Measurements from ENCODE around the gene AKR1B1. TPM values are rescaled to one million over a fixed set of nuclear protein-coding genes. Genes with fewer than 3 reads are reported as not detected.

The AKR1B1 gene
- total and polyA plus RNA-seq, 2 of the 13 experiments (the other 11 are each of a cell fraction or from before 2014, with no cell fraction given) = 89.9 to 133 TPM

GRCh38 chr7:134452419-134452838 lies 6.5 kb downstream of the AKR1B1 start (continued):
- TF ChIP-seq NR2F6 (IDR thresholded peaks at IDR 0.05) = no peak
- no peak for TF ChIP-seq NR2F6 (CRISPR knock-in tag; IDR thresholded peaks at IDR 0.05)
- TF ChIP-seq HNRNPH1 (optimal IDR thresholded peaks at IDR 0.05; ENCODE audit: low read depth, low read length) = no peak

GRCh38 chr7:134451656-134452055 lies 7.2 kb downstream of the AKR1B1 start:
- DNase-seq (ENCODE audit: low spot score) = no peak
- H3K79me2 ChIP-seq (ENCODE audit: insufficient read depth, low read length) = peaks cover 10% of the 10 kb centered on the region
- no TSS peak for BruUV-seq (replicated peaks)
- no peaks in the 10 kb centered on the region for H3K9me3 ChIP-seq (ENCODE audit: low read length)
- H3K9ac ChIP-seq (ENCODE audit: insufficient read depth, low read depth, low read length) = no peak overlapping the region
- ATAC-seq = no peak
- TF ChIP-seq ZNF225 (CRISPR knock-in tag; IDR thresholded peaks at IDR 0.05) (no peak), ZNF776 (CRISPR knock-in tag; IDR thresholded peaks at IDR 0.05) (no peak), PTBP1 (IDR thresholded peaks at IDR 0.05; ENCODE audit: low read depth, low read length, poor library complexity, severe bottlenecking) (no peak), SP4 (CRISPR knock-in tag; IDR thresholded peaks at IDR 0.05) (no peak), ZNF296 (CRISPR knock-in tag; conservative IDR thresholded peaks at IDR 0.05) (no peak), ISX (CRISPR knock-in tag; conservative IDR thresholded peaks at IDR 0.05) (no peak)
- TF ChIP-seq, protein P1, sequence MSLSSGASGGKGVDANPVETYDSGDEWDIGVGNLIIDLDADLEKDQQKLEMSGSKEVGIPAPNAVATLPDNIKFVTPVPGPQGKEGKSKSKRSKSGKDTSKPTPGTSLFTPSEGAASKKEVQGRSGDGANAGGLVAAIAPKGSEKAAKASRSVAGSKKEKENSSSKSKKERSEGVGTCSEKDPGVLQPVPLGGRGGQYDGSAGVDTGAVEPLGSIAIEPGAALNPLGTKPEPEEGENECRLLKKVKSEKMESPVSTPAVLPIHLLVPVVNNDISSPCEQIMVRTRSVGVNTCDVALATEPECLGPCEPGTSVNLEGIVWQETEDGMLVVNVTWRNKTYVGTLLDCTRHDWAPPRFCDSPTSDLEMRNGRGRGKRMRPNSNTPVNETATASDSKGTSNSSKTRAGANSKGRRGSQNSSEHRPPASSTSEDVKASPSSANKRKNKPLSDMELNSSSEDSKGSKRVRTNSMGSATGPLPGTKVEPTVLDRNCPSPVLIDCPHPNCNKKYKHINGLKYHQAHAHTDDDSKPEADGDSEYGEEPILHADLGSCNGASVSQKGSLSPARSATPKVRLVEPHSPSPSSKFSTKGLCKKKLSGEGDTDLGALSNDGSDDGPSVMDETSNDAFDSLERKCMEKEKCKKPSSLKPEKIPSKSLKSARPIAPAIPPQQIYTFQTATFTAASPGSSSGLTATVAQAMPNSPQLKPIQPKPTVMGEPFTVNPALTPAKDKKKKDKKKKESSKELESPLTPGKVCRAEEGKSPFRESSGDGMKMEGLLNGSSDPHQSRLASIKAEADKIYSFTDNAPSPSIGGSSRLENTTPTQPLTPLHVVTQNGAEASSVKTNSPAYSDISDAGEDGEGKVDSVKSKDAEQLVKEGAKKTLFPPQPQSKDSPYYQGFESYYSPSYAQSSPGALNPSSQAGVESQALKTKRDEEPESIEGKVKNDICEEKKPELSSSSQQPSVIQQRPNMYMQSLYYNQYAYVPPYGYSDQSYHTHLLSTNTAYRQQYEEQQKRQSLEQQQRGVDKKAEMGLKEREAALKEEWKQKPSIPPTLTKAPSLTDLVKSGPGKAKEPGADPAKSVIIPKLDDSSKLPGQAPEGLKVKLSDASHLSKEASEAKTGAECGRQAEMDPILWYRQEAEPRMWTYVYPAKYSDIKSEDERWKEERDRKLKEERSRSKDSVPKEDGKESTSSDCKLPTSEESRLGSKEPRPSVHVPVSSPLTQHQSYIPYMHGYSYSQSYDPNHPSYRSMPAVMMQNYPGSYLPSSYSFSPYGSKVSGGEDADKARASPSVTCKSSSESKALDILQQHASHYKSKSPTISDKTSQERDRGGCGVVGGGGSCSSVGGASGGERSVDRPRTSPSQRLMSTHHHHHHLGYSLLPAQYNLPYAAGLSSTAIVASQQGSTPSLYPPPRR (CRISPR knock-in tag; IDR thresholded peaks at IDR 0.05; ENCODE audit: borderline replicate concordance) = no peak
- POLR2A ChIA-PET = no interaction called here
- H3K36me3 ChIP-seq (replicated peaks in 1 of 2; ENCODE audit: control insufficient read depth in 1 of 2, insufficient read depth in 2 of 2, low read length in 2 of 2) = peaks cover 23 to 50% of the 10 kb centered on the region in 2 experiments
- no peak overlapping the region for H3K4me2 ChIP-seq (ENCODE audit: low read depth, low read length)
- CTCF ChIA-PET (ENCODE audit: low intra/inter-chr PET ratio, low total read pairs) = no interaction called here
- peaks cover 12% of the 10 kb centered on the region; the same call in 1 of the 2 replicates for H3K4me1 ChIP-seq (ENCODE audit: insufficient read depth, low read length)
- H2AFZ ChIP-seq (ENCODE audit: low read length) = no peak overlapping the region
- FAIRE-seq = no peak
- H3K4me3 ChIP-seq (replicated peaks in 1 of 3; ENCODE audit: insufficient read depth in 1 of 3, low read depth in 2 of 3, low read length in 3 of 3) = no peak overlapping the region
- no peaks in the 10 kb centered on the region for H4K20me1 ChIP-seq (ENCODE audit: insufficient read depth, low read length)
- intact Hi-C loops (cut with micrococcal nuclease; ENCODE audit: unreplicated experiment) (no loop called here), in situ Hi-C loops (cut with HindIII; ENCODE audit: extremely low pct_ligation_motif_present, low pct_unique_long_range_greater_than_20kb) (no loop called here)
- WGBS (ENCODE audit: low lambda C conversion rate) = 98% methylated on average over 11 of the region's 11 CpGs
- H3K27ac ChIP-seq (ENCODE audit: extremely low read length, insufficient read depth, low read length) = no peak overlapping the region
- H3K27me3 ChIP-seq (ENCODE audit: control insufficient read depth in 1 of 2, insufficient read depth in 2 of 2, low read length in 2 of 2) = no peaks in the 10 kb centered on the region

Measured in HepG2 (cell line).